Activated CD4-positive, alpha-beta T cell treated with anti-CD3 and anti-CD28 coated beads, Interleukin-2, Interleukin-4, amounts not matched to agents 100 ng/mL and 50 ng/mL, durations not matched to agents 16 hours and 8 hours (primary cell): ENCODE measurements around the gene PIK3CB.
"Not testable (repeated sequence)": the region's sequence is repeated elsewhere in the genome, so short reads cannot be mapped to it uniquely, and the experiment has no call there.

Experiments used
- DNase-seq: peaks from one replicate; pipeline ENCODE4 v3.0.0-alpha.2; 2020; ENCODE audit warnings: low spot score

The PIK3CB gene

GRCh38 chr3:138846824-138847223 lies 12.1 kb upstream of the PIK3CB start:
- not testable (repeated sequence) for DNase-seq

GRCh38 chr3:138846262-138846791 lies 11.6 kb upstream of the PIK3CB start:
- DNase-seq: no peak

GRCh38 chr3:138845771-138846173 lies 11.0 kb upstream of the PIK3CB start:
- DNase-seq: no peak

GRCh38 chr3:138845181-138845601 lies 10.5 kb upstream of the PIK3CB start:
- no peak for DNase-seq

- DNase-seq: no peak
Observed at GRCh38 chr3:138842483-138843188, 7.9 kb upstream of the PIK3CB start.

GRCh38 chr3:138838385-138838784 lies 3.7 kb upstream of the PIK3CB start:
- not testable (repeated sequence) for DNase-seq

GRCh38 chr3:138835846-138836245 lies 1.1 kb upstream of the PIK3CB start:
- DNase-seq: not testable (repeated sequence)

- DNase-seq: no peak
Observed at GRCh38 chr3:138835397-138835757, 649 bp upstream of the PIK3CB start.

GRCh38 chr3:138833899-138834595 lies 681 bp downstream of the PIK3CB start:
- peak; percentile 44 for DNase-seq

GRCh38 chr3:138832473-138833057 lies 2.2 kb downstream of the PIK3CB start:
- DNase-seq: not testable (repeated sequence)

- no peak for DNase-seq
Observed at GRCh38 chr3:138829886-138830510, 4.7 kb downstream of the PIK3CB start.

- DNase-seq: no peak
Observed at GRCh38 chr3:138829097-138829496, 5.6 kb downstream of the PIK3CB start.

- DNase-seq: no peak
Observed at GRCh38 chr3:138827222-138827621, 7.5 kb downstream of the PIK3CB start.

GRCh38 chr3:138825336-138825735 lies 9.4 kb downstream of the PIK3CB start:
- no peak for DNase-seq

GRCh38 chr3:138824114-138824506 lies 10.6 kb downstream of the PIK3CB start:
- DNase-seq: no peak

GRCh38 chr3:138820379-138820778 lies 14.3 kb downstream of the PIK3CB start:
- not testable (repeated sequence) for DNase-seq

- no peak for DNase-seq
Observed at GRCh38 chr3:138818185-138818860, 16.4 kb downstream of the PIK3CB start.

- no peak for DNase-seq
Observed at GRCh38 chr3:138817695-138818094, 17.0 kb downstream of the PIK3CB start.

- no peak for DNase-seq
Observed at GRCh38 chr3:138812806-138813205, 21.9 kb downstream of the PIK3CB start.

- no peak for DNase-seq
Observed at GRCh38 chr3:138809500-138810256, 25.1 kb downstream of the PIK3CB start.

GRCh38 chr3:138806376-138807080 lies 28.2 kb downstream of the PIK3CB start:
- no peak for DNase-seq
